Body of pancreas (tissue), 4 donors: ENCODE measurements around the gene TMEM245.

ENCODE experiments used
- POLR2A ChIP-seq, 3 donors: fragments of 450-650 bp; IDR thresholded peaks; one replicate each; pipeline ENCODE4 v1.6.1; 2016; ENCODE audit warnings: antibody characterized with exemption in 3 of 3, mild to moderate bottlenecking in 2 of 3
- TF ChIP-seq, protein P1 (sequence below), 7 experiments: fragments of 450-650 bp in 4 of 7; fragments of 200-600 bp in 3 of 7; sonication (generic) in 3 of 7; IDR thresholded peaks; one replicate each; pipeline ENCODE4 v1.5.1; 2016 to 2019; ENCODE audit warnings: antibody characterized with exemption in 7 of 7

DNA sequence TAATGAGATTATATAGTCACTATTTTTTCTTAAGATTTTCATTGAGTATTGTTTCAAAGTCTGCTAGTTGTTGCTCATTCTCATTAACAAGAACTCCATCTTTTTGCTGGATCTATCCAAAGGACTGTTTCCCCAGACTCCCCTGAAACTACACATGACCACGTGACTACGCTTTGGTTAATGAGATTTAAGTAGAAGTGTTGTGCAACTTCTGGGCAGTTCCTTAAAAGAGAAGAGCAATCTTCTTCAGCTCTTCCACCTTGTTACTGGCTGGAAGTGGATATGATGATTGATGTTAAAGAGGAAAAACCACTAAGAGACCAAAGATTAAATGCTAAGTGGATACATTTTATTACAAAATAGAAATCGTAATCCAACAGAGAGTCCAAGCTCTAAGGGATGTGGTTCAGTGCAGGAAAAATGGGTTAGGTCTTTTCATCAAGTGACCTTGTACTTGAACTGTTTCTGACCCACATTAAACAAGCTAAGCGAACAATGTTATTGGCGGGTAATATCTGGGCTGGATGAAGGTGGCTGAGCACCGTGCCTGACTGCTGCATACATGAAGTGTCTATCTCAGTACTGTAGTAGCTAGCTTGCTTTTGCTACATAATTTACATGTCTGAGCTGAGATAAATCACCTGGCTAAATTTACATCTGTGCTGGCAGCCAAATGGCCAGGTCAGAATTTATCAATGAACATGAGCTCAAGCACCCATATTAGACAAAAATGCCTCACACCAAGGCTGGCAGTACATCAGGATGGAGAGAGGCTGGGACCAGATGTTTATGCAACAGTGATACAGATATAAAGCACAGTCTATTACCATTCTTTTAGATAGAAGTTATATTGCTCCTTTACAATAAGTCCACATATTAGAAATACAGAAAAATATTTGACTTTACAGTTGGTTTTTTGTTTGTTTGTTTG lies 98.9 kb downstream of the TMEM245 start:
- TF ChIP-seq, protein P1, sequence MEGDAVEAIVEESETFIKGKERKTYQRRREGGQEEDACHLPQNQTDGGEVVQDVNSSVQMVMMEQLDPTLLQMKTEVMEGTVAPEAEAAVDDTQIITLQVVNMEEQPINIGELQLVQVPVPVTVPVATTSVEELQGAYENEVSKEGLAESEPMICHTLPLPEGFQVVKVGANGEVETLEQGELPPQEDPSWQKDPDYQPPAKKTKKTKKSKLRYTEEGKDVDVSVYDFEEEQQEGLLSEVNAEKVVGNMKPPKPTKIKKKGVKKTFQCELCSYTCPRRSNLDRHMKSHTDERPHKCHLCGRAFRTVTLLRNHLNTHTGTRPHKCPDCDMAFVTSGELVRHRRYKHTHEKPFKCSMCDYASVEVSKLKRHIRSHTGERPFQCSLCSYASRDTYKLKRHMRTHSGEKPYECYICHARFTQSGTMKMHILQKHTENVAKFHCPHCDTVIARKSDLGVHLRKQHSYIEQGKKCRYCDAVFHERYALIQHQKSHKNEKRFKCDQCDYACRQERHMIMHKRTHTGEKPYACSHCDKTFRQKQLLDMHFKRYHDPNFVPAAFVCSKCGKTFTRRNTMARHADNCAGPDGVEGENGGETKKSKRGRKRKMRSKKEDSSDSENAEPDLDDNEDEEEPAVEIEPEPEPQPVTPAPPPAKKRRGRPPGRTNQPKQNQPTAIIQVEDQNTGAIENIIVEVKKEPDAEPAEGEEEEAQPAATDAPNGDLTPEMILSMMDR (IDR thresholded peaks at IDR 0.05): no peak
- TF ChIP-seq POLR2A (IDR thresholded peaks at IDR 0.05): no peak
